Measurements from ENCODE around the gene GTF2A2. TPM values are rescaled to one million over a fixed set of nuclear protein-coding genes. Genes with fewer than 3 reads are reported as not detected.

GTF2A2 gene
- total and polyA plus RNA-seq, 8 donors: 16.8 to 62.5 (median 33.7) TPM

DNA sequence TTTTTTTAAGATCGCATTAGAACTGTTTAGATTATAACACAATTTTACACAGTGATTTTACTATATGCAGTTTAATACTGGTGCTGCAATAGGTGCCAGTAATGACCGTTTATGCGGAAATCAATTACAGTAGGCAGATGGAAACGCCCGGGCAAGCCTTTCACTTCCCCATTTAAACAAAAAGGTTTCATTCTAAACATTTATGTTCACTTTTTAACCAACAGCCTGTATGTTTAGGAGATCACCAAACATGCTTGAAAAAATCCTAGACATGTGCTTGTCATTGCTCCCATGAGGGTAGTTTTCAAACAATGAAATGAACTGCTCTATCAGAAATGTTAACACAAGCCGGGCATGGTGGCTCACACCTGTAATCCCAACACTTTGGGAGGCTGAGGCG, 29.1 kb upstream of the GTF2A2 start:
- Histone ChIP-seq H3K4me3 (no peak overlapping the region), H3K27me3 (no peaks in the 10 kb centered on the region), H3K27ac (peak overlapping the region in 1 of 4 donors; percentile 22), H3K9me3 (no peaks in the 10 kb centered on the region), H3K36me3 (peaks cover 0 to 9% (median 0%) of the 10 kb centered on the region in 3 donors), H3K4me1 (peaks cover 10 to 29% (median 27%) of the 10 kb centered on the region in 3 donors)
- 77 to 81% methylated on average over 7 of the region's 7 CpGs for WGBS, 2 donors
- intact Hi-C loops (cut with DNase I): no loop called here
- DNase-seq: no peak
- no peak for FAIRE-seq
- ATAC-seq: no peak
- TF ChIP-seq, protein P1, sequence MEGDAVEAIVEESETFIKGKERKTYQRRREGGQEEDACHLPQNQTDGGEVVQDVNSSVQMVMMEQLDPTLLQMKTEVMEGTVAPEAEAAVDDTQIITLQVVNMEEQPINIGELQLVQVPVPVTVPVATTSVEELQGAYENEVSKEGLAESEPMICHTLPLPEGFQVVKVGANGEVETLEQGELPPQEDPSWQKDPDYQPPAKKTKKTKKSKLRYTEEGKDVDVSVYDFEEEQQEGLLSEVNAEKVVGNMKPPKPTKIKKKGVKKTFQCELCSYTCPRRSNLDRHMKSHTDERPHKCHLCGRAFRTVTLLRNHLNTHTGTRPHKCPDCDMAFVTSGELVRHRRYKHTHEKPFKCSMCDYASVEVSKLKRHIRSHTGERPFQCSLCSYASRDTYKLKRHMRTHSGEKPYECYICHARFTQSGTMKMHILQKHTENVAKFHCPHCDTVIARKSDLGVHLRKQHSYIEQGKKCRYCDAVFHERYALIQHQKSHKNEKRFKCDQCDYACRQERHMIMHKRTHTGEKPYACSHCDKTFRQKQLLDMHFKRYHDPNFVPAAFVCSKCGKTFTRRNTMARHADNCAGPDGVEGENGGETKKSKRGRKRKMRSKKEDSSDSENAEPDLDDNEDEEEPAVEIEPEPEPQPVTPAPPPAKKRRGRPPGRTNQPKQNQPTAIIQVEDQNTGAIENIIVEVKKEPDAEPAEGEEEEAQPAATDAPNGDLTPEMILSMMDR (IDR thresholded peaks at IDR 0.05): no peak

DNA sequence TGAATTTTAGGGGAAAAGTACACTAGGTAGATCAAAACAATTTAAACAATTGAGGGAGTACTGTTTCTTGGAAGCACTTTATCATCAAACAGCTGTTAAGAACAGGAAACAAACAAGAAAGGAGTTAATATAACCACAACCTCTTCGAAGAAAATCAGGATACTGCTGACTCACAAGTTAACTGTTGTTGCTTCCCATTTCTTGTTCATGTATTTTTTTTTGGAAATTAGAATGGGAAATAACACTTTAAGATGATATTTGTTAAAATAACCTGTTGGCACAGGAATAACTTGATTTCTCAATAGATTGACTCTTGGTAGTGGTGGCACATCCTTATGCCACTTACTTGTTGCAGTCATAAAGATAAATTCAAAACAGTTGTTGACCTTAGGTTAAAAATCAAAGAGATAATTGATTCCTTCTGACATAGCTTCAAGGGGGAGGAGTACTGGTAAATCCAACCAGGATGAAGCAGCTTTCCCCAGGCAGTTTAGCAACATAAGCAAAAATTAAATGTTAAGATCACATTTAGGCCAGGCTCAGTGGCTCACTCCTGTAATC, 28.5 kb upstream of the GTF2A2 start:
- WGBS, 2 donors: 2% methylated on average over 1 of the region's 1 CpG
- H3K27ac ChIP-seq: peak overlapping the region in 1 of 4 donors; percentile 22
- peaks cover 10 to 29% (median 27%) of the 10 kb centered on the region in 3 donors for H3K4me1 ChIP-seq

DNA sequence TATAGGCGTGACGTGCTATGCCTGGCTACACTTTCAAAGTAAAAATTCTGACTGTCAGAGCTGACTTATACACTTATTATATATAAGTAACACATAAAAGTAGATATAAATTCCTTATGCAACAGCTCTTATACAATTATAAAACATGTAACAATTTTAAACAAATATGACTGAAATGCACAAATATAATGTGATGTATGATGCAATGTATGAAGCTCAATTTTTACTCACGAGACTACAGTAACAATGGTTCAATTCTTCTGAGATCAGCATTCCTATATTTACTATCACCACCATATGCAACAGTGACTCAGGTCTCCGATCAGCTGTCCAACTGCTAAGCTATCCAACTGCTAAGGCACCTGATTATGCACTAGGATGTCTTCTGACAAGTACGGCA, 23.6 kb upstream of the GTF2A2 start:
- no peaks in the 10 kb centered on the region for H3K9me3 ChIP-seq
- no peak for ATAC-seq
- no peak for FAIRE-seq
- intact Hi-C loops (cut with DNase I): no loop called here
- H3K27ac ChIP-seq: no peak overlapping the region
- no peaks in the 10 kb centered on the region for H3K27me3 ChIP-seq
- 90 to 91% methylated on average over 4 of the region's 5 CpGs for WGBS, 2 donors
- H3K36me3 ChIP-seq: peaks cover 0 to 55% (median 15%) of the 10 kb centered on the region in 3 donors
- no peak overlapping the region for H3K4me3 ChIP-seq
- no peak for DNase-seq
- TF ChIP-seq, protein P1 (IDR thresholded peaks at IDR 0.05): no peak
- peaks cover 3 to 14% (median 6%) of the 10 kb centered on the region in 3 donors for H3K4me1 ChIP-seq

More for the DNA sequence above, 28.5 kb upstream of the GTF2A2 start:
- TF ChIP-seq, protein P1 (IDR thresholded peaks at IDR 0.05): no peak
- FAIRE-seq (no peak), ATAC-seq (no peak), DNase-seq (no peak)
- H3K27me3 ChIP-seq: no peaks in the 10 kb centered on the region
- peaks cover 0 to 11% (median 3%) of the 10 kb centered on the region in 3 donors for H3K36me3 ChIP-seq
- intact Hi-C loops (cut with DNase I): no loop called here
- no peaks in the 10 kb centered on the region for H3K9me3 ChIP-seq
- H3K4me3 ChIP-seq: no peak overlapping the region

DNA sequence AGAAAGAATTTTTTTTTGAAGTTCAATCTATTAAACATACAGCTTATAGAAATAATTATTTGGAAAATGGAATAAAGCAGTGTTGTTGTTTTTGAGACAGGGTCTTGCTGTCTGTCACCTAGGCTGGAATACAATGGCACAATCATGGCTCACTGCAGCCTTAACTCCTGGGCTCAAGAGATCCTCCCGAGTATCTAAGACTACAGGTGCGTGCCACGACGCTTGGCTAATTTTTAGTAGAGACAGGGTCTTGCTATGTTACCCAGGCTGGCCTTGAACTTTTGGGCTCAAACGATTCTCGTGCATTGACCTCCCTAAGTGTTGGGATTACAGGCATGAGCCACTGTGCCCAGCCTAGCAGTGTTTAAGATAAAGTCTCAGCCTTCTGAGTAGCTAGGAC, 23.0 kb upstream of the GTF2A2 start:
- no peaks in the 10 kb centered on the region for H3K27me3 ChIP-seq
- ATAC-seq (no peak), DNase-seq (no peak), FAIRE-seq (no peak)
- intact Hi-C loops (cut with DNase I): no loop called here
- H3K36me3 ChIP-seq: peaks cover 0 to 60% (median 15%) of the 10 kb centered on the region in 3 donors
- H3K27ac ChIP-seq: no peak overlapping the region
- TF ChIP-seq, protein P1 (IDR thresholded peaks at IDR 0.05): no peak
- WGBS, 2 donors: 92% methylated on average over 6 of the region's 6 CpGs
- no peak overlapping the region for H3K4me3 ChIP-seq
- peaks cover 0 to 9% (median 1%) of the 10 kb centered on the region in 3 donors for H3K4me1 ChIP-seq
- H3K9me3 ChIP-seq: no peaks in the 10 kb centered on the region

DNA sequence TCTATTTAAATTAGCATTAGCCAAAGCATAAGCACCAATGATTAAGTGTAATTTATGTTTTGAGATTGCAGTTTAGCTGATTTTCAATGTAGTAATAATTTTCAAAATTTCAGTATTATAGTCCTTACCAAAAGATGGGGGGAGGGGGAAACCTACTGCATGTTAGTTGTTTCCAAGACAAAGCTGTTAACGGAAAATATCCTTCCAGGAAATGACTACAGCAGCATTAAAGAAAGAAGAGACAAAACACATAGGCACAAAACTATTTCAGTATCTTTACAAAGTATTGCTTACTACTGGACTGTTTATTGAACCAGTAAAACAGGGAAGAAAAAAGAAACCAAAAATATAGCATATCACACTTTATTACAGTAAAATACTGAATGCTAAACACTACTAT, 21.3 kb upstream of the GTF2A2 start:
- H3K27ac ChIP-seq: no peak overlapping the region

More for the DNA sequence above, 21.3 kb upstream of the GTF2A2 start:
- Histone ChIP-seq H3K36me3 (peaks cover 0 to 61% (median 15%) of the 10 kb centered on the region in 3 donors), H3K9me3 (no peaks in the 10 kb centered on the region), H3K27me3 (no peaks in the 10 kb centered on the region), H3K4me3 (no peak overlapping the region), H3K4me1 (no peaks in the 10 kb centered on the region)
- intact Hi-C loops (cut with DNase I): no loop called here
- no peak for DNase-seq
- 78 to 80% methylated on average over 1 of the region's 1 CpG for WGBS, 2 donors
- FAIRE-seq: no peak
- TF ChIP-seq, protein P1 (IDR thresholded peaks at IDR 0.05): no peak
- no peak for ATAC-seq
